ENCODE data around the gene BCAN. TPM values are rescaled to one million over a fixed set of nuclear protein-coding genes. Genes with fewer than 3 reads are reported as not detected.

Gene BCAN
- total and polyA plus RNA-seq, 3 donors from 2014 or later, result 3.3 to 9.7 (median 8.8) TPM

GRCh38 chr1:156638189-156638985 is 3.5 kb upstream of the BCAN start:
- H3K36me3 ChIP-seq (ENCODE audit: low read depth, missing control alignments), result no peaks in the 10 kb centered on the region
- WGBS, 2 donors, result 47 to 50% methylated on average over 7 to 8 of the region's 8 CpGs
- no peaks in the 10 kb centered on the region for H3K27me3 ChIP-seq
- H3K4me3 ChIP-seq, result no peak overlapping the region
- TF ChIP-seq POLR2A (IDR thresholded peaks at IDR 0.05), result no peak
- TF ChIP-seq, protein P1, sequence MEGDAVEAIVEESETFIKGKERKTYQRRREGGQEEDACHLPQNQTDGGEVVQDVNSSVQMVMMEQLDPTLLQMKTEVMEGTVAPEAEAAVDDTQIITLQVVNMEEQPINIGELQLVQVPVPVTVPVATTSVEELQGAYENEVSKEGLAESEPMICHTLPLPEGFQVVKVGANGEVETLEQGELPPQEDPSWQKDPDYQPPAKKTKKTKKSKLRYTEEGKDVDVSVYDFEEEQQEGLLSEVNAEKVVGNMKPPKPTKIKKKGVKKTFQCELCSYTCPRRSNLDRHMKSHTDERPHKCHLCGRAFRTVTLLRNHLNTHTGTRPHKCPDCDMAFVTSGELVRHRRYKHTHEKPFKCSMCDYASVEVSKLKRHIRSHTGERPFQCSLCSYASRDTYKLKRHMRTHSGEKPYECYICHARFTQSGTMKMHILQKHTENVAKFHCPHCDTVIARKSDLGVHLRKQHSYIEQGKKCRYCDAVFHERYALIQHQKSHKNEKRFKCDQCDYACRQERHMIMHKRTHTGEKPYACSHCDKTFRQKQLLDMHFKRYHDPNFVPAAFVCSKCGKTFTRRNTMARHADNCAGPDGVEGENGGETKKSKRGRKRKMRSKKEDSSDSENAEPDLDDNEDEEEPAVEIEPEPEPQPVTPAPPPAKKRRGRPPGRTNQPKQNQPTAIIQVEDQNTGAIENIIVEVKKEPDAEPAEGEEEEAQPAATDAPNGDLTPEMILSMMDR (IDR thresholded peaks at IDR 0.05), result no peak
- no peak overlapping the region for H3K27ac ChIP-seq
- intact Hi-C loops (cut with DNase I; ENCODE audit: low total_unique reads), result no loop called here
- H3K9me3 ChIP-seq, result no peaks in the 10 kb centered on the region
- peak; percentile 63 for DNase-seq
- H3K4me1 ChIP-seq, result peaks cover 15% of the 10 kb centered on the region

DNA sequence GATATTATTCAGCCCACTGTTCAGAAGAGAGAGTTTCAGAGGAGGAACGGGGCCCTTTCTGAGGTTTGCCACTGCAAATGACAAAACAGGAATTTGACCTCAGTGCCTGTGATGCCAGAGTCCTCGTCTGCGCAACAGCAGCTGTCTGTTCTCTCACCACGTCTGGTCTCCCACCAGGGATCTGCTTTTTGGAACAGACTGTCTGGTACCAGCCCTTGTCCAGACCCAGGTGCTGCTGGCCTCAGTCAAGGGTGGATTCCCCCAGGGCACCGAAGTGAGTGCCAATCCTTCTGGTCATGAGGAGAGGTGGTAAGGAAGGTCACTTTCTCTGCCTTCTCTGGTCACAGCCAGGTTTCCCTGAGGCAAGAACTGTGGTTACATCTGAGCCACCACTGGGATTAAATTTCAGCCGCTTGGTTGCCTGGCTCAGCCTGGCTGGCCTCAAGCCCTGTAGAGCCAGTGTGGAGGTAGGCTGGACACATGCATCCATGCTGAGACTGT is 2.3 kb upstream of the BCAN start:
- Histone ChIP-seq H3K27me3 (no peaks in the 10 kb centered on the region), H3K9me3 (no peaks in the 10 kb centered on the region), H3K27ac (no peak overlapping the region), H3K4me1 (peaks cover 15% of the 10 kb centered on the region), H3K36me3 (ENCODE audit: low read depth, missing control alignments) (no peaks in the 10 kb centered on the region), H3K4me3 (no peak overlapping the region)
- 63 to 78% methylated on average over 5 to 6 of the region's 6 CpGs for WGBS, 2 donors
- no peak for TF ChIP-seq POLR2A (IDR thresholded peaks at IDR 0.05)
- TF ChIP-seq, protein P1 (IDR thresholded peaks at IDR 0.05), result no peak
- DNase-seq, result no peak
- intact Hi-C loops (cut with DNase I; ENCODE audit: low total_unique reads), result no loop called here

DNA sequence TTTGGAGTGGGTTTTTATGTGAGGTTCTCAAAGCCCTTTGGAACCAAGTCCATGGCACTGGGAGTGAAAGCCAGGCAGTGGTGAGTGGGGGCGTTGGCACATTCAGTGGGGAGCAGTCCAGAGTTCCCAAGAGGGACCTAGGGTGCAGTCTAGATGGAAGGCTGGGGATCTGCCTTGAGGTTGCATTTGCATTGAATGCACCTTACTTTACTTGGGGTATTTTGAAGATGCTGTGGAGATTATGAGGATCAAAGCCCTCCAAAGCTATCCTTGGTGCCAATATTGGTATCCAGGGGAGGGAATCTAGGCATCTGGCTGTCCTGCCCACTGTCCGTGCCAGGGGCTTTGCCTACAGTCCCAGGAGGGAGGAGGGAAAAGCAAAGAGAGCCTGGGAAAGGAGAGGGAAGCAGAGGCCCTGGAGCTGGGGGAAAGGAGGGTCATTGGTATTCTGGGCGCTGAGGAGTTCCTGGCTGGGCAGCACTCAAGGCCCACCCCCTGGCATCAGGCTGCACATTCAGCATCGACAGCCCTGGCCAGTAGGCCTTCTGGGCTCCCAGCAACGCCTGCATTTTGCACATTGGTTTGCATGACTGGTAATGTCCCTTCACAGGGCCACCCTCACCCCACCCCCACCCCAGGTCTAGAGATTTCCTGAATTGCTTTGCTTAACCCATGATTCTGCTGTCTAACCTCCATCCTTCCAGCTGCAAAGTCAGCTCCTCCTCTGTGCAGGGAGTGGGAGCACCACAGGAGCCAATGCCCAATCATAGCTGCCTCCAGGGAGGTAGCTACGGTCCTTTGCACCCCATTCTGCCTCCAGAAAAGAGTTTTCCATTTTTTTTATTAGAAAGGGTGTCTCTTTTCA is 843 bp upstream of the BCAN start:
- Histone ChIP-seq H3K4me1 (peaks cover 15% of the 10 kb centered on the region), H3K36me3 (ENCODE audit: low read depth, missing control alignments) (no peaks in the 10 kb centered on the region), H3K4me3 (peak overlapping the region in 1 of 2 donors; percentile 60), H3K27ac (no peak overlapping the region), H3K9me3 (no peaks in the 10 kb centered on the region), H3K27me3 (no peaks in the 10 kb centered on the region)
- 38 to 54% methylated on average over 6 of the region's 6 CpGs for WGBS, 2 donors
- TF ChIP-seq POLR2A (IDR thresholded peaks at IDR 0.05), result no peak
- TF ChIP-seq, protein P1 (IDR thresholded peaks at IDR 0.05), result no peak
- intact Hi-C loops (cut with DNase I; ENCODE audit: low total_unique reads), result no loop called here
- DNase-seq, result no peak

- DNase-seq, result no peak
- intact Hi-C loops (cut with DNase I; ENCODE audit: low total_unique reads), result no loop called here
- H3K27me3 ChIP-seq, result no peaks in the 10 kb centered on the region
- H3K4me1 ChIP-seq, result peaks cover 15% of the 10 kb centered on the region
- H3K4me3 ChIP-seq, result peak overlapping the region; percentile 32 to 60
- no peaks in the 10 kb centered on the region for H3K9me3 ChIP-seq
- H3K36me3 ChIP-seq (ENCODE audit: low read depth, missing control alignments), result no peaks in the 10 kb centered on the region
- TF ChIP-seq, protein P1 (IDR thresholded peaks at IDR 0.05), result no peak
- TF ChIP-seq POLR2A (IDR thresholded peaks at IDR 0.05), result no peak
- 22 to 33% methylated on average over 7 to 27 of the region's 40 CpGs for WGBS, 2 donors
- no peak overlapping the region for H3K27ac ChIP-seq
Observed at GRCh38 chr1:156642265-156643048, 540 bp downstream of the BCAN start.
